ENCODE results near the gene ASF1B. TPM values are rescaled to one million over a fixed set of nuclear protein-coding genes. Genes with fewer than 3 reads are reported as not detected.

Gene ASF1B
- total and polyA plus RNA-seq, 4 donors = 2.4 to 5.9 (median 3.8) TPM

DNA sequence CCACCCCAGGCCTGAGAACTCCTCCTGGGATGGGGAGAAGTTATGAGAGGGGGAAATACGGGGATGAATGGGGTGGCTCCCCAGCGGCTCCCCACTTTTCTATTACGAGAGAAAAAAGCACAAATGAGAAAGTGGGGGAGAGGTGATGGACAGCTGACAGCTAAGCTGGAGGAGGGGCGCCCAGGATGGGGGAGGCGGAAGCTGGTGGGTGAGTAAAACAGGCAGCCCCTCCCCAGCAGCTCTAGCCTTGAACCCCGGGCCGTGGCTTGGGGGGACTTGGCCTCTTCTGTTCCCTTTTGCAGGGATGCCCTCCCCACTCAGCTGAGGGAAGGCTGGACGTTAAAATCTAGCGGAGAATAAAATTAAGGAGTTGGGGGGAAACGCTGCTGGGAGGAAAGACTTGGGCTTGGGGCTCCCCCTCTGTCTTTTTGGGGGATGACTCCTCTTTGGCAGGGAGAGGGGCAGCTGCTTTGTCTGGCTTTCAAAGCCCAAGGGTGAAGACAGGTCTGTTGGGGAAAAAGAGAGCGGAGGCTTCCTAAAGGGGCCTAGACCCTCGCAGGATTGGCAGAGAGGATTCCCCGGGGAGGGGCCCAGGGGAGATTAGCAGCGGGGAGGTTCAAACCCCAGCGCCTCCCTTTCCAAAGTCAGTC is 44.5 kb downstream of the ASF1B start:
- ATAC-seq (ENCODE audit: insufficient read depth, low FRiP score) = no peak
- TF ChIP-seq, protein P1, sequence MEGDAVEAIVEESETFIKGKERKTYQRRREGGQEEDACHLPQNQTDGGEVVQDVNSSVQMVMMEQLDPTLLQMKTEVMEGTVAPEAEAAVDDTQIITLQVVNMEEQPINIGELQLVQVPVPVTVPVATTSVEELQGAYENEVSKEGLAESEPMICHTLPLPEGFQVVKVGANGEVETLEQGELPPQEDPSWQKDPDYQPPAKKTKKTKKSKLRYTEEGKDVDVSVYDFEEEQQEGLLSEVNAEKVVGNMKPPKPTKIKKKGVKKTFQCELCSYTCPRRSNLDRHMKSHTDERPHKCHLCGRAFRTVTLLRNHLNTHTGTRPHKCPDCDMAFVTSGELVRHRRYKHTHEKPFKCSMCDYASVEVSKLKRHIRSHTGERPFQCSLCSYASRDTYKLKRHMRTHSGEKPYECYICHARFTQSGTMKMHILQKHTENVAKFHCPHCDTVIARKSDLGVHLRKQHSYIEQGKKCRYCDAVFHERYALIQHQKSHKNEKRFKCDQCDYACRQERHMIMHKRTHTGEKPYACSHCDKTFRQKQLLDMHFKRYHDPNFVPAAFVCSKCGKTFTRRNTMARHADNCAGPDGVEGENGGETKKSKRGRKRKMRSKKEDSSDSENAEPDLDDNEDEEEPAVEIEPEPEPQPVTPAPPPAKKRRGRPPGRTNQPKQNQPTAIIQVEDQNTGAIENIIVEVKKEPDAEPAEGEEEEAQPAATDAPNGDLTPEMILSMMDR (IDR thresholded peaks at IDR 0.05; ENCODE audit: control extremely low read depth, extremely low read depth) = no peak
- peaks cover 0 to 9% (median 2%) of the 10 kb centered on the region in 4 donors for H3K9me3 ChIP-seq (ENCODE audit: control insufficient read depth in 4 of 4, insufficient read depth in 3 of 4, low read length in 3 of 4)
- H3K4me1 ChIP-seq (ENCODE audit: control insufficient read depth in 5 of 5, insufficient read depth in 5 of 5, low read length in 5 of 5) = peaks cover 0 to 9% (median 0%) of the 10 kb centered on the region in 5 donors
- peak overlapping the region in 1 of 2 donors; percentile 21 for H3K27ac ChIP-seq (ENCODE audit: low read depth in 1 of 2, low read length in 1 of 2)
- DNase-seq = peak; percentile 37 to 48 (median 40)
- no peaks in the 10 kb centered on the region for H3K27me3 ChIP-seq (ENCODE audit: control insufficient read depth in 3 of 3, insufficient read depth in 3 of 3, low read length in 2 of 3)
- WGBS, 2 donors = 11 to 19% methylated on average over 14 to 15 of the region's 15 CpGs
- no peak overlapping the region for H3K4me3 ChIP-seq
- peak overlapping the region in 1 of 2 donors; percentile 71 for H3K9ac ChIP-seq (ENCODE audit: insufficient read depth in 1 of 2, low read length in 2 of 2)
- peaks cover 7 to 27% (median 15%) of the 10 kb centered on the region in 4 donors for H3K36me3 ChIP-seq (ENCODE audit: control insufficient read depth in 4 of 4, insufficient read depth in 4 of 4, low read length in 4 of 4)

DNA sequence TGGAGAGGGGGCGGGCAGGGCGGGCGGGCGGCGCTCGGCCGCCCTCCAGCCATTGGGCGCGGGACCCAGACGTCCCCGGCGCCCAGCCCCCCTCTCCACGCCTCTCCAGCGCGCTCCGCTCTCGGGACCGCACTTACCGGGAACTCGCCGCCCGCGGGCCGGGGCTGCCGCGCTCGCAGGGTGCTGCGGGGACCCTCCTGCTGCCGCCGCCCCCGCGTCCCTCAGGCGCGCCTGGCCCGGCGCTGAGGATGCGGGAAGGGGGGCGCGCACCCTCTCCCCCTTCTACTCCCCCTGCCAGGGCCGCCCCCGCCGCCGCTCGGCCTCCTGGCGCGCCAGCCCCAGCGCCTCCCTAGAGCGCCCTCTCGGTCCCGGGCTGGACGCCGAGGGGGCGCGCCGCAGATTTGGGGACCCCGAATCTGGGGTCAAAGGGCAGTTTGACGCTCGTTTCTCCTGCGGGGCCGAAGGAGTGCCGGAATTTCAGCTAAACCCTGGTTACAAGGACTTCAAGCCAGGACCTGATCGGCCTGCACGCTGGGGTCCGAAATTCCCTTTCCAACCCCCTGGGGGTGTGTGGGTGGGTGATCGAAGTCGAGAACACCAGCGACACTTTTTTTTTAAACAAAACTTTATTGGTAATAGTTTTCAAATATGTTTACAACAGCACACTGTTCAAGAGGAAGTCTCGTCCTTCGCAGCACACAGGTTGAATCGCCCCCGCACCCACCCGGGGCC is 45.1 kb downstream of the ASF1B start:
- DNase-seq = peak; percentile 84 to 88 (median 86)
- Histone ChIP-seq H3K4me3 (peak overlapping the region; percentile 77), H3K27ac (ENCODE audit: low read depth in 1 of 2, low read length in 1 of 2) (peak overlapping the region; percentile 92 to 94), H3K36me3 (ENCODE audit: control insufficient read depth in 4 of 4, insufficient read depth in 4 of 4, low read length in 4 of 4) (peaks cover 1 to 20% (median 9%) of the 10 kb centered on the region in 4 donors), H3K9me3 (ENCODE audit: control insufficient read depth in 4 of 4, insufficient read depth in 3 of 4, low read length in 3 of 4) (peaks cover 0 to 9% (median 2%) of the 10 kb centered on the region in 4 donors), H3K9ac (ENCODE audit: insufficient read depth in 1 of 2, low read length in 2 of 2) (peak overlapping the region in 1 of 2 donors; percentile 71), H3K4me1 (ENCODE audit: control insufficient read depth in 5 of 5, insufficient read depth in 5 of 5, low read length in 5 of 5) (peaks cover 0 to 9% (median 0%) of the 10 kb centered on the region in 5 donors), H3K27me3 (ENCODE audit: control insufficient read depth in 3 of 3, insufficient read depth in 3 of 3, low read length in 2 of 3) (no peaks in the 10 kb centered on the region)
- TF ChIP-seq, protein P1 (IDR thresholded peaks at IDR 0.05; ENCODE audit: control extremely low read depth, extremely low read depth) = no peak
- 0% methylated on average over 40 to 70 of the region's 72 CpGs for WGBS, 2 donors
- peak; percentile 85 for ATAC-seq (ENCODE audit: insufficient read depth, low FRiP score)

DNA sequence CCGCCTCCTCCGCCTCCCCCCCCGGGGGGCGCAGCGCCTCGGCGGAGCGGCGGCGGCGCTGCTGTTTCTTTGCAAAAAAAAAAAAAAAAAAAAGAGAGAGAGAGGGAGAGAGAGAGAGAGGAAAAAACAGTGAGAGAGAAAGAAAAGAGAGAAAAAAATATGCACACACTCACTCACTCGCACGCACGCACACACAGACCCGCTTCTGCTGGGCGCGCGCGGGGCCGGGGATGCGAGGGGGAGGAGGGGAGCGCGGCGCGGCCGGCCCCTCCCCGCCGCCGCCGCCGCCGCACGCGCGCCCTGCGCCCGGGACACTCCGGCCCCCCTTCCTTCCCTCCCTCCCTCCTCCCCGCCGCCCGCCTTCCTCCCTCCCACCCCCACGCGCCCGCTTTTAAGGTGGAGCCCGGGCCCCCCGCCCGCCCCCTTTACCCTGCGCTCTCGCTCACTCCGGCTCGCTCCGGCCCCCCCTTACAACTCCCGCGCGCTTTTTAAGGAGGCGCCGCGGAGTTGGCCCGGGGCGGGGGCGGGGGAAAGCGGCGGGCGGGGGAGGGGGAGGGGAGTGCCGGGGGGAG is 45.8 kb downstream of the ASF1B start, which contains the start of gene SAMD1:
SAMD1 (minus strand) TSS at position 243 of the 572 bp plus-strand sequence.
- Histone ChIP-seq H3K9me3 (ENCODE audit: control insufficient read depth in 4 of 4, insufficient read depth in 3 of 4, low read length in 3 of 4) (peaks cover 0 to 9% (median 2%) of the 10 kb centered on the region in 4 donors), H3K36me3 (ENCODE audit: control insufficient read depth in 4 of 4, insufficient read depth in 4 of 4, low read length in 4 of 4) (peaks cover 0 to 20% (median 9%) of the 10 kb centered on the region in 4 donors), H3K4me1 (ENCODE audit: control insufficient read depth in 5 of 5, insufficient read depth in 5 of 5, low read length in 5 of 5) (peaks cover 0 to 9% (median 0%) of the 10 kb centered on the region in 5 donors), H3K27me3 (ENCODE audit: control insufficient read depth in 3 of 3, insufficient read depth in 3 of 3, low read length in 2 of 3) (no peaks in the 10 kb centered on the region), H3K27ac (ENCODE audit: low read depth in 1 of 2, low read length in 1 of 2) (peak within 1 kb of the TSS; percentile 92 to 94), H3K9ac (ENCODE audit: insufficient read depth in 1 of 2, low read length in 2 of 2) (peak within 1 kb of the TSS in 1 of 2 donors; percentile 71), H3K4me3 (peak within 1 kb of the TSS; percentile 77)
- TF ChIP-seq, protein P1 (IDR thresholded peaks at IDR 0.05; ENCODE audit: control extremely low read depth, extremely low read depth) = no peak
- WGBS, 2 donors = 0 to 2% methylated on average over 14 to 52 of the region's 65 CpGs
- ATAC-seq (ENCODE audit: insufficient read depth, low FRiP score) (peak; percentile 61), DNase-seq (peak; percentile 95 to 98 (median 95))

All from lung (tissue), 12 donors.